Smooth muscle cell (in vitro differentiated cells): ENCODE measurements around the gene PXDN. TPM values are rescaled to one million over a fixed set of nuclear protein-coding genes. Genes with fewer than 3 reads are reported as not detected.

Source experiments
- DNase-seq: peaks from one replicate; lab custom pipeline; 2025; ENCODE audit not compliant: unreplicated experiment; lab: John Stamatoyannopoulos, UW
- H2AFZ ChIP-seq: fragments of 200-600 bp; sonication (generic); 2 replicates; pipeline ENCODE4 v1.6.0; 2016; ENCODE audit warnings: antibody characterized with exemption, low read depth, mild to moderate bottlenecking
- H3F3A ChIP-seq: fragments of 200-600 bp; sonication (generic); 2 replicates; pipeline ENCODE4 v1.6.0; 2017; ENCODE audit warnings: antibody characterized with exemption, low read depth
- H3K27ac ChIP-seq: fragments of 200-600 bp; sonication (generic); 2 replicates; pipeline ENCODE4 v1.5.1; 2016; ENCODE audit warnings: low read depth, mild to moderate bottlenecking
- H3K27me3 ChIP-seq: fragments of 200-600 bp; sonication (generic); 2 replicates; pipeline ENCODE4 v1.6.1; 2016; ENCODE audit warnings: low read depth, mild to moderate bottlenecking
- H3K36me3 ChIP-seq: fragments of 200-600 bp; sonication (generic); 2 replicates; pipeline ENCODE4 v1.5.1; 2016; ENCODE audit warnings: low read depth
- H3K4me1 ChIP-seq: fragments of 200-600 bp; sonication (generic); 2 replicates; pipeline ENCODE4 v1.5.1; 2016; ENCODE audit warnings: low read depth
- H3K4me2 ChIP-seq: fragments of 200-600 bp; sonication (generic); 2 replicates; pipeline ENCODE4 v1.6.0; 2016; ENCODE audit warnings: mild to moderate bottlenecking
- H3K4me3 ChIP-seq: fragments of 200-600 bp; sonication (generic); 2 replicates; pipeline ENCODE4 v1.5.1; 2016; ENCODE audit warnings: mild to moderate bottlenecking
- H3K79me2 ChIP-seq: fragments of 200-600 bp; sonication (generic); 2 replicates; pipeline ENCODE4 v1.6.0; 2016; ENCODE audit warnings: low read depth, mild to moderate bottlenecking
- H3K9ac ChIP-seq: fragments of 200-600 bp; sonication (generic); 2 replicates; pipeline ENCODE4 v1.6.0; 2016; ENCODE audit warnings: low read depth
- H3K9me3 ChIP-seq: fragments of 200-600 bp; sonication (generic); replicated peaks from 2 replicates; pipeline ENCODE4 v1.5.1; 2016; ENCODE audit warnings: low read depth
- H4K20me1 ChIP-seq: fragments of 200-600 bp; sonication (generic); 2 replicates; pipeline ENCODE4 v1.6.0; 2016; ENCODE audit warnings: low read depth
- WGBS: methylation state at CpG from one replicate; pipeline ENCODE4 v1.1.7; 2016; ENCODE audit warnings: low lambda C conversion rate; 5-methylcytosine and 5-hydroxymethylcytosine counted together
- polyA plus RNA-seq: library from polyadenylated mRNA; unstranded; fragments of >200 nt; fragmentation: Nextera tagmentation; extraction: Ambion mirVana; gene quantifications from 2 replicates; pipeline ENCODE4 v1.2.1, GENCODE V29; 2016
- total RNA-seq: library from RNA; depleted of rRNA; stranded (reverse); fragments of >200 nt; gene quantifications from 2 replicates; pipeline ENCODE4 v1.2.3, GENCODE V29; 2014
- TF ChIP-seq, protein P1 (sequence below): fragments of 200-600 bp; sonication (generic); IDR thresholded peaks from 2 replicates; pipeline ENCODE4 v1.5.1; 2017; ENCODE audit warnings: borderline replicate concordance, mild to moderate bottlenecking, antibody characterized with exemption; ENCODE audit not compliant: insufficient read depth, poor library complexity, severe bottlenecking

Gene PXDN
- total and polyA plus RNA-seq, 2 experiments from 2014 or later: 328 to 333 TPM

DNA sequence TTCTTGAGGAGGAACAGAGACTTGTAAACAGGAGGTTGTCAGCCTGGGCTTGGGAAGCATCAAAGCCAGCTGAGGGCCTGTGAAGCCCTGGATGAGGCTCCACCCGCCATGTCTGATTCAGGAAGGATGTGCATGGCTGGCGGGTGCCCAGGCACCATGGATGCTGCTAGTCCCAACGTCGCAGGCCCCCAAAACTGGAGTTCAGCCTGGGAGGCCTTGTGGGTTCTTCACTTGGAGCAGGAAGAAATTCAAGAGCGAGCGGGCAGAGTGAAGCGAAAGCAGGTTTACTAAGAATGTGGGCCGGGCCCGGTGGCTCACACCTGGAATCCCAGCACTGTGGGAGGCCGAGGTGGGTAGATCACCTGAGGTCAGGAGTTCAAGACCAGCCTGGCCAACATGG lies 12.1 kb upstream of the PXDN start:
- H2AFZ ChIP-seq: no peak overlapping the region
- H4K20me1 ChIP-seq: no peaks in the 10 kb centered on the region
- H3K9ac ChIP-seq: no peak overlapping the region
- no peaks in the 10 kb centered on the region for H3K79me2 ChIP-seq
- H3K9me3 ChIP-seq: no peaks in the 10 kb centered on the region
- TF ChIP-seq, protein P1, sequence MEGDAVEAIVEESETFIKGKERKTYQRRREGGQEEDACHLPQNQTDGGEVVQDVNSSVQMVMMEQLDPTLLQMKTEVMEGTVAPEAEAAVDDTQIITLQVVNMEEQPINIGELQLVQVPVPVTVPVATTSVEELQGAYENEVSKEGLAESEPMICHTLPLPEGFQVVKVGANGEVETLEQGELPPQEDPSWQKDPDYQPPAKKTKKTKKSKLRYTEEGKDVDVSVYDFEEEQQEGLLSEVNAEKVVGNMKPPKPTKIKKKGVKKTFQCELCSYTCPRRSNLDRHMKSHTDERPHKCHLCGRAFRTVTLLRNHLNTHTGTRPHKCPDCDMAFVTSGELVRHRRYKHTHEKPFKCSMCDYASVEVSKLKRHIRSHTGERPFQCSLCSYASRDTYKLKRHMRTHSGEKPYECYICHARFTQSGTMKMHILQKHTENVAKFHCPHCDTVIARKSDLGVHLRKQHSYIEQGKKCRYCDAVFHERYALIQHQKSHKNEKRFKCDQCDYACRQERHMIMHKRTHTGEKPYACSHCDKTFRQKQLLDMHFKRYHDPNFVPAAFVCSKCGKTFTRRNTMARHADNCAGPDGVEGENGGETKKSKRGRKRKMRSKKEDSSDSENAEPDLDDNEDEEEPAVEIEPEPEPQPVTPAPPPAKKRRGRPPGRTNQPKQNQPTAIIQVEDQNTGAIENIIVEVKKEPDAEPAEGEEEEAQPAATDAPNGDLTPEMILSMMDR: no peak
- H3K27me3 ChIP-seq: no peaks in the 10 kb centered on the region
- no peaks in the 10 kb centered on the region for H3K36me3 ChIP-seq
- H3F3A ChIP-seq: no peaks in the 10 kb centered on the region
- WGBS: 97% methylated on average over 10 of the region's 10 CpGs
- DNase-seq: no peak
- H3K4me3 ChIP-seq: no peak overlapping the region
- H3K4me2 ChIP-seq: no peak overlapping the region
- peak overlapping the region; percentile 64 for H3K27ac ChIP-seq
- no peaks in the 10 kb centered on the region for H3K4me1 ChIP-seq

DNA sequence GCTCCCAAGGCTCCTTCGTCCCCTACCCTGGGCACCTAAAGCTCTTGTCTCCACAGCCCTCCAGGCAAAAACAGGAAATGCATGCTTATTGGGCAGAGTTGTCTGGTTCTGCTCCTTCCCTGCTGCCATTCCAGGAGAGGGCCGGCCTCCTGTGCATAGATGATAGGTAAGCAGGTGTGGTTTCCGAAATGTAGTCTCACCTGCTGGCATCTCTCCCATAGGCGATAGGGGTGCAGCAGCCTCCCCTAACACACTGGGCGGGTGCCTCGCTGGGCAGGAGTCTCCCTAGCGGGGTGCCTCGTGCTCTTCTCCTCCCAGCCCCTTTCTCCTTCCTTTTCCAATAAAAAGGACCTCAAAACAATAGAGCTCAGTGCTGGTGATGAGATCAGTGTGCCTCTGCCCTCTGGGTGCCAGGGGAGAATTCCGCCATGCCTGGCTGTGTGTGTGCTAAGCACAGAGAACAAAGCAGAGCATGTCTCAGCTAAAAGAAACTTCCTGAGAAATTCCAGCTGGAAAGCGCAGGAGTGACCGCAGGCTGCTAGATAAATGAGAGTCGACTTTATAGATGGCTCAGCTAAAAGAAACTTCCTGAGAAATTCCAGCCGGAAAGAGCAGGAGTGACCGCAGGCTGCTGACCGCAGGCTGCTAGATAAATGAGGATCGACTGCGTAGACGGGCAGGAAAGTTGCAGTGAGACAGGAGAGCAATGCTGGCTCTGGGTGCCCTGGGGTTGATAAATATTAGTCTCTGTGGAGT lies 11.3 kb upstream of the PXDN start:
- Histone ChIP-seq H3K9me3 (no peaks in the 10 kb centered on the region), H3K79me2 (no peaks in the 10 kb centered on the region), H3K4me3 (no peak overlapping the region), H3K9ac (no peak overlapping the region), H3K4me2 (no peak overlapping the region), H4K20me1 (no peaks in the 10 kb centered on the region), H3K36me3 (no peaks in the 10 kb centered on the region), H3K27ac (peak overlapping the region; percentile 75), H3K27me3 (no peaks in the 10 kb centered on the region), H3F3A (no peaks in the 10 kb centered on the region), H3K4me1 (no peaks in the 10 kb centered on the region), H2AFZ (no peak overlapping the region)
- 75% methylated on average over 18 of the region's 18 CpGs for WGBS
- DNase-seq: no peak
- TF ChIP-seq, protein P1: no peak

DNA sequence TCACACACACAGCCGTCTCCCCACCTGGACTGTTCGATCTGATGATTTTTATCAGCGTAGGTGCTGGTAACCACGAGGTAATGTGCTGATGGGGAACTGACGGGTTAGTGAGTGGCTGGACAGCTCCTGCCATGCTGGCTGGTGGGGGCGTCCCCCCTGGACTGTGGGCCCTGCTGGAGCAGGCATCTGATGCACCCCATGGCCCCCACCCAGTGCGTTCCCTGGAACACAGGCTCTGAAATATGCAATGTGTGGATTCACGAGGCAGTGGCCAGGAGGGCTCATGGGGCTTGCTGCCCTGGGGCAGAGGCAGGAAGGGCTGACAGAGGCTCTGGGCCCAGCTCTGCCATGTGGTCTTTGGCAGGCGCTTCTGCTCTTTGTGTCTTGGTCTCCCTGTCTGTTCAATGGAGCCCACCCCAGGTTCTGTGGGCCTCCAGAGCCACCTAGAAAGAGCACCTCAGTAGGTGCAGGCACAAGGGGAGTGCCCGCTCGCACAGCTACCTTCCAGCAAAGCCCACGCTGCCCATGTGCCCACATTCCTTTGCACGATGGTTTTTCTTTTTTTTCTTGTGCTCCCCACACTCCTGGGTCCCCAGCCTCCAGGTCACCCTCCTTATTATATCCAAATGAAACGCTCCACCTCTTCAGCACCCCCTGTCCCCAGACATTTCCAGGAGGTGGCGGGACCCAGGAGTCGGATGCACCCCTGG lies 10.3 kb upstream of the PXDN start:
- Histone ChIP-seq H3K27ac (no peak overlapping the region), H3K4me2 (no peak overlapping the region), H3K4me1 (no peaks in the 10 kb centered on the region), H3F3A (no peaks in the 10 kb centered on the region), H3K79me2 (no peaks in the 10 kb centered on the region), H2AFZ (no peak overlapping the region), H3K9me3 (no peaks in the 10 kb centered on the region), H3K4me3 (no peak overlapping the region), H4K20me1 (no peaks in the 10 kb centered on the region), H3K27me3 (no peaks in the 10 kb centered on the region), H3K9ac (no peak overlapping the region), H3K36me3 (no peaks in the 10 kb centered on the region)
- TF ChIP-seq, protein P1: no peak
- WGBS: 97% methylated on average over 16 of the region's 16 CpGs
- no peak for DNase-seq
